Ovary (tissue), 9 donors: ENCODE results near the gene RPL10. TPM values are rescaled to one million over a fixed set of nuclear protein-coding genes. Genes with fewer than 3 reads are reported as not detected.

Source experiments
- DNase-seq, 5 donors: peaks; one replicate each; pipeline ENCODE4 v3.0.0-alpha.2; 2019 to 2020
- H3K27ac ChIP-seq, 2 donors: fragments of 200-600 bp; one replicate each; pipeline versions ENCODE4 v1.5.1 to v1.8.0; 2019 to 2022
- H3K27me3 ChIP-seq: fragments of 200-600 bp; one replicate; pipeline ENCODE4 v1.8.0; 2022
- H3K36me3 ChIP-seq: fragments of 200-600 bp; sonication (generic); one replicate; pipeline ENCODE4 v1.5.1; 2019
- H3K4me1 ChIP-seq: one replicate; pipeline ENCODE4 v1.8.1; 2013; ENCODE audit warnings: mild to moderate bottlenecking, moderate library complexity; ENCODE audit not compliant: insufficient read depth
- H3K4me3 ChIP-seq: fragments of 200-600 bp; sonication (generic); one replicate; pipeline ENCODE4 v1.5.1; 2017
- H3K9me3 ChIP-seq, 2 donors: fragments of 200-600 bp in 1 of 2; sonication (generic) in 1 of 2; one replicate each; pipeline versions ENCODE4 v1.5.1 to v1.8.1; 2013 to 2019; ENCODE audit warnings: mild to moderate bottlenecking in 1 of 2, moderate library complexity in 1 of 2
- EP300 ChIP-seq: sonication (generic); formaldehyde crosslinking; IDR thresholded peaks from one replicate; pipeline ENCODE4 v1.6.1; 2017; ENCODE audit warnings: antibody characterized with exemption
- POLR2A ChIP-seq: fragments of 450-650 bp; IDR thresholded peaks from one replicate; pipeline ENCODE4 v1.6.1; 2017; ENCODE audit warnings: antibody characterized with exemption, mild to moderate bottlenecking, moderate library complexity
- WGBS, 3 donors: extraction: QIAGEN DNeasy Blood & Tissue Kit in 1 of 3; methylation state at CpG; one replicate each; pipeline versions ENCODE4 v1.1.5 to v1.1.7; 2013 to 2017; 5-methylcytosine and 5-hydroxymethylcytosine counted together
- intact Hi-C, 4 donors: fragments of 100-400 bp; cut with DNase I; formaldehyde crosslinking; loops; one replicate each; pipeline versions ENCODE4 v1.11.0 to v1.15.1; 2022 to 2023
- polyA plus RNA-seq, 2 donors: library from polyadenylated mRNA; stranded (reverse); fragments of 200-250 nt in 1 of 2; fragments of 350-450 nt in 1 of 2; fragmentation: Illumina TruSeq in 1 of 2; extraction: RNeasy Lipid Tissue Mini Kit (QIAGEN cat#74804) in 1 of 2; gene quantifications; one replicate each; pipeline ENCODE4 v1.2.3, GENCODE V29; 2013 to 2014
- total RNA-seq, 7 donors: library from RNA; depleted of rRNA in 2 of 7; stranded (reverse); fragments of >200 nt in 2 of 7; fragmentation: NEBNext Ultra II Directional in 3 of 7; extraction: Animal tissue kit (Norgen Biotek cat#: 25700) in 3 of 7; gene quantifications; one replicate each; pipeline versions ENCODE4 v1.1.0 to v1.2.4, GENCODE V29; 2016 to 2023
- TF ChIP-seq, protein P1 (sequence below), 3 donors: fragments of 450-650 bp in 2 of 3; fragments of 200-600 bp in 1 of 3; IDR thresholded peaks; one replicate each; pipeline versions ENCODE4 v1.5.1 to v1.8.0; 2016 to 2022; ENCODE audit warnings: antibody characterized with exemption in 3 of 3, mild to moderate bottlenecking in 1 of 3
- donor health status: DM: no; HTN: no; CAD: no; lungs with moderate emphysema.
- donor health status: DM: no; HTN: no; CAD: no.
- donor health status: Bipolar disorder and iron deficiency.
- donor health status: DM: yes; HTN: yes; CAD: no.
- donor health status: DM: no; HTN: no; CAD: no.
- donor health status: DM: yes; HTN: yes; CAD: no.

RPL10 gene
- total and polyA plus RNA-seq, 9 donors, result 4,233 to 12,949 (median 7,126) TPM

DNA sequence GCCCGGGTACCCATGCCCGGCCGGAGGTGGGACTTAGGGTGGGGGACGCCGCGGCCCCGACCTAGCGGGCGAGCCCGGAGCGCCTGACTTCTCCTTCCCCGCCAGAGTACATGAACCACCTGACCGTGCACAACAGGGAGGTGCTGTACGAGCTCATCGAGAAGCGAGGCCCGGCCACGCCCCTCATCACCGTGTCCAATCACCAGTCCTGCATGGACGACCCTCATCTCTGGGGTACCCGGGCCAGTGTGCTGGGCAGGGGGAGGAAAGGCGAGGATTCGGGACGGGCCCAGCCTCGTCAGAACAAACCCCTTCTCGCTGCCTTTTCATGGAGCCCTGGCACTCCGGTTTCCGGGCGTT is 13.8 kb downstream of the RPL10 start:
- Histone ChIP-seq H3K27me3 (no peaks in the 10 kb centered on the region), H3K27ac (peak overlapping the region; percentile 64 to 88), H3K4me1 (no peaks in the 10 kb centered on the region), H3K36me3 (no peaks in the 10 kb centered on the region), H3K9me3 (no peaks in the 10 kb centered on the region), H3K4me3 (peak overlapping the region; percentile 69)
- WGBS, 3 donors, result 33 to 40% (median 39%) methylated on average over 21 to 29 of the region's 29 CpGs
- intact Hi-C loops, result no loop called here
- DNase-seq, result peak; percentile 72 to 81 (median 74)
- TF ChIP-seq POLR2A, result peak; percentile 21
- TF ChIP-seq EP300, result no peak
- TF ChIP-seq, protein P1, sequence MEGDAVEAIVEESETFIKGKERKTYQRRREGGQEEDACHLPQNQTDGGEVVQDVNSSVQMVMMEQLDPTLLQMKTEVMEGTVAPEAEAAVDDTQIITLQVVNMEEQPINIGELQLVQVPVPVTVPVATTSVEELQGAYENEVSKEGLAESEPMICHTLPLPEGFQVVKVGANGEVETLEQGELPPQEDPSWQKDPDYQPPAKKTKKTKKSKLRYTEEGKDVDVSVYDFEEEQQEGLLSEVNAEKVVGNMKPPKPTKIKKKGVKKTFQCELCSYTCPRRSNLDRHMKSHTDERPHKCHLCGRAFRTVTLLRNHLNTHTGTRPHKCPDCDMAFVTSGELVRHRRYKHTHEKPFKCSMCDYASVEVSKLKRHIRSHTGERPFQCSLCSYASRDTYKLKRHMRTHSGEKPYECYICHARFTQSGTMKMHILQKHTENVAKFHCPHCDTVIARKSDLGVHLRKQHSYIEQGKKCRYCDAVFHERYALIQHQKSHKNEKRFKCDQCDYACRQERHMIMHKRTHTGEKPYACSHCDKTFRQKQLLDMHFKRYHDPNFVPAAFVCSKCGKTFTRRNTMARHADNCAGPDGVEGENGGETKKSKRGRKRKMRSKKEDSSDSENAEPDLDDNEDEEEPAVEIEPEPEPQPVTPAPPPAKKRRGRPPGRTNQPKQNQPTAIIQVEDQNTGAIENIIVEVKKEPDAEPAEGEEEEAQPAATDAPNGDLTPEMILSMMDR (IDR thresholded peaks at IDR 0.05), result no peak

DNA sequence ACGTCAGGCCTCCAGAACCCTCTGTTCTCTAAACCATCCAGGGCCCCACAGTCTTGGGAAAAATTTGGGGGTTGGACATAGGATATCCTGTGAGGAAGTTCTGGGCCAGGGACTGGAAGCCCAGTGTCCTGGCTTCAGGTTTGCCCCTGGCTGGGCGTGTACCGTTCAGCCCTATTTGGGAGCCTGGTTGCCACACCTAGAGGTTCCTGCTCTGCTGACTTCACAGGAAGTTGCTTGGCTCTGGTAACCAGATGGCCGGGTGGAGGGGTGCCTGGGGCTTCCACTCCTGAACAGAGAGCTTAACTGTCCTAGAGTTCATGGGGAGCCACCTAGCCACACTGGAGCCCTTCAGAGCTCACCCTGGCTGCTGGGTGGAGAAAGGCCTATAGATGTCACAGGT is 14.3 kb downstream of the RPL10 start:
- intact Hi-C loops, result no loop called here
- H3K27ac ChIP-seq, result peak overlapping the region in 1 of 2 donors; percentile 88

DNA sequence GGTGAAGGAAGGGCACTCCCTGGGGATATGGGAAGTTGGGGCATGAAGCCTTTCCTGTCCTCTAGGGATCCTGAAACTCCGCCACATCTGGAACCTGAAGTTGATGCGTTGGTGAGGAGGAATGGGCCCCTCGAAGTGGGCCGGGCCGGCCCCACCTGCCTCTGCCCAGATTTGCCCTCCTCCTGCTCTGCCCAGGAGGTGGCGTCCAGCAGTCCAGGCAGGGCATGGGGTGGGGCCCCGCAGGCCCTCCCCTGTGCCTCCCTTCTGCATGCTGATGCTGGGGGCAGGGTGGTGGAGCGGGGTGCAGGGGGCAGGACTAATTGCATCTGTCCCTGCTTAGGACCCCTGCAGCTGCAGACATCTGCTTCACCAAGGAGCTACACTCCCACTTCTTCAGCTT is 15.0 kb downstream of the RPL10 start:
- H3K27ac ChIP-seq, result no peak overlapping the region

More for the DNA sequence above, 14.3 kb downstream of the RPL10 start:
- Histone ChIP-seq H3K27me3 (no peaks in the 10 kb centered on the region), H3K4me3 (peak overlapping the region; percentile 69), H3K9me3 (no peaks in the 10 kb centered on the region), H3K36me3 (no peaks in the 10 kb centered on the region), H3K4me1 (no peaks in the 10 kb centered on the region)
- TF ChIP-seq, protein P1 (IDR thresholded peaks at IDR 0.05), result no peak
- TF ChIP-seq EP300, result no peak
- no peak for TF ChIP-seq POLR2A
- WGBS, 3 donors, result 64 to 67% (median 64%) methylated on average over 4 of the region's 4 CpGs
- DNase-seq, result no peak

DNA sequence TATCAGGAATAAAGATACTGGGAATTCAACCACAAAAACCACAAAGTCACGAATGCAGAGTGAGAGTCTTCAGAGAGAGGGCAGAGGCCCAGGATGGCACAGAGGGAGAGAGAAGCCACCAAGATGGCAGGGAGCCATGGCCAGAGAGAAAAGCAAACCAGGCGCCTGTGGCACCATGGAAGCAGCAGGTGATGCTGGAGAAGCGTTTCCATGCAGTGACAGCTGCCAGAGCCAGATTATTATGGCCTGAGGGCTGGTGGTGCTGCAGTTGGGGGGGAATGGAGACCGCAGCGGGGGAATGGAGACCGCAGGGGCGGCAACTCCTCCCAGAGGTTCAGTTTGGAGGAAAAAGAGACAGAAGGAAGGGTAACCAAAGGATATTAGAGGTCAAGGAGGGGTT is 19.0 kb downstream of the RPL10 start:
- Histone ChIP-seq H3K27me3 (no peaks in the 10 kb centered on the region), H3K27ac (no peak overlapping the region), H3K36me3 (no peaks in the 10 kb centered on the region), H3K9me3 (no peaks in the 10 kb centered on the region), H3K4me1 (no peaks in the 10 kb centered on the region), H3K4me3 (no peak overlapping the region)
- TF ChIP-seq, protein P1 (IDR thresholded peaks at IDR 0.05), result no peak
- TF ChIP-seq POLR2A (no peak), EP300 (no peak)
- 66 to 71% (median 68%) methylated on average over 7 of the region's 7 CpGs for WGBS, 3 donors
- intact Hi-C loops, result no loop called here
- DNase-seq, result no peak

More for the DNA sequence above, 15.0 kb downstream of the RPL10 start:
- TF ChIP-seq POLR2A (no peak), EP300 (no peak)
- TF ChIP-seq, protein P1 (IDR thresholded peaks at IDR 0.05), result no peak
- no peaks in the 10 kb centered on the region for H3K36me3 ChIP-seq
- H3K4me3 ChIP-seq, result no peak overlapping the region
- DNase-seq, result no peak
- no peaks in the 10 kb centered on the region for H3K27me3 ChIP-seq
- 62 to 87% (median 81%) methylated on average over 8 of the region's 8 CpGs for WGBS, 3 donors
- intact Hi-C loops, result no loop called here
- H3K4me1 ChIP-seq, result no peaks in the 10 kb centered on the region
- no peaks in the 10 kb centered on the region for H3K9me3 ChIP-seq
